Progenitor cell of endocrine pancreas (in vitro differentiated cells): ENCODE data around the gene DCXR. TPM values are rescaled to one million over a fixed set of nuclear protein-coding genes. Genes with fewer than 3 reads are reported as not detected.

Experiments
- DNase-seq: peaks from one replicate; pipeline ENCODE4 v3.0.0; 2021; ENCODE audit warnings: low spot score; ENCODE audit not compliant: unreplicated experiment
- H3K27ac Mint-ChIP-seq: 2 replicates; pipeline ENCODE4 v1.8.0; 2021; ENCODE audit warnings: mild to moderate bottlenecking, moderate library complexity, mixed read lengths
- H3K27me3 Mint-ChIP-seq: 2 replicates; pipeline ENCODE4 v1.8.0; 2021; ENCODE audit warnings: mixed read lengths
- H3K36me3 Mint-ChIP-seq: 2 replicates; pipeline ENCODE4 v1.8.0; 2022; ENCODE audit warnings: mixed read lengths; ENCODE audit not compliant: insufficient read depth
- H3K4me1 Mint-ChIP-seq: 2 replicates; pipeline ENCODE4 v1.8.0; 2021; ENCODE audit warnings: low read depth, mixed read lengths
- H3K4me3 Mint-ChIP-seq: 2 replicates; pipeline ENCODE4 v1.8.0; 2021; ENCODE audit warnings: low read depth, mild to moderate bottlenecking, moderate library complexity, mixed read lengths
- H3K9me3 Mint-ChIP-seq: 2 replicates; pipeline ENCODE4 v1.8.0; 2021; ENCODE audit warnings: low read depth, mixed read lengths
- total RNA-seq: library from RNA; stranded (reverse); gene quantifications from 2 replicates; pipeline ENCODE4 v1.2.1, GENCODE V29; 2021
- TF ChIP-seq, protein P1 (sequence below): fragments of 200-600 bp; sonication (generic); IDR thresholded peaks from one replicate; pipeline ENCODE4 v1.5.0; 2021; ENCODE audit warnings: antibody characterized with exemption, mild to moderate bottlenecking; ENCODE audit not compliant: unreplicated experiment

Gene DCXR
- total RNA-seq, 1 donor from 2014 or later = 72.2 TPM

DNA sequence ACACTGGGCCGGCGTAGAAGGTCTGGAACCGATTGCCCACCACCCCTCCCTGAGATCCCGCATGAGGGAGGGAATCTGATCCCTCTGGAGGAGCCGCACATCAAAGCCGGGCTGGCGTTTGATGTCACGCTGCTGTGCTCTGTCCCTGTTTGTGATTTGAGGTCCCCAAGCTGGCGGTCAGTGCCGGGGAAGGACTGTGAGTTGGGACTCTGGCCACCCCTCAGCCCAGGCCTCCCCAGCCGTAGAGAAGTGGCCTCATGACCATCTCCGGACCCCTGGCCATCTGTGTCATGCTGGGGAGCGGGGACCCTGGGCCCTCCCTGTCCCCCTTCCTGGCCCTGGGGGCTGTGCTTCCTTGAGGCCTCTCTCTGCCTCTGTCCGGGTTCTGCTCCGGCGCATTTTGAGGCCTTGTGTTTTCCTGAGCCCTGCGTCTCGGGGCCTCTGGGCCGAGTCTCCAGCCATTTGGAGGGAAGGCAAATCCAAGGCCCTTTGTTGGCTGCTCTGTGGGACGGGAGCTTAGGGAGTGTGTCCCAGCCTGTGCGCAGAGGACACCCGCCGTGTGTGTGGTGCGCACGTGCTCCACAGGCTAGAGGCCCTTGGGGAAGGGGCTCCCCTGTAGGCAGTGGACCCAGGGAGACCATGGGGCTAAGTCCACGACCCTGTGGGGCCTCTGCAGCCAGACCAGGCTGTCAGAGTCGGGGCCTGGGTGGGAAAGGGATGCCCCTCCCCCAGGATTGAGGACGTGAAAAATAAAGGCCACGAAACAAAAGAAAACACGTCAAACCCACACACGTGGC lies 45.0 kb downstream of the DCXR start:
- H3K27ac Mint-ChIP-seq = no peak overlapping the region
- H3K4me3 Mint-ChIP-seq = no peak overlapping the region
- peaks cover 4% of the 10 kb centered on the region for H3K36me3 Mint-ChIP-seq
- H3K27me3 Mint-ChIP-seq = no peaks in the 10 kb centered on the region
- H3K9me3 Mint-ChIP-seq = no peaks in the 10 kb centered on the region
- peaks cover 2% of the 10 kb centered on the region for H3K4me1 Mint-ChIP-seq
- TF ChIP-seq, protein P1, sequence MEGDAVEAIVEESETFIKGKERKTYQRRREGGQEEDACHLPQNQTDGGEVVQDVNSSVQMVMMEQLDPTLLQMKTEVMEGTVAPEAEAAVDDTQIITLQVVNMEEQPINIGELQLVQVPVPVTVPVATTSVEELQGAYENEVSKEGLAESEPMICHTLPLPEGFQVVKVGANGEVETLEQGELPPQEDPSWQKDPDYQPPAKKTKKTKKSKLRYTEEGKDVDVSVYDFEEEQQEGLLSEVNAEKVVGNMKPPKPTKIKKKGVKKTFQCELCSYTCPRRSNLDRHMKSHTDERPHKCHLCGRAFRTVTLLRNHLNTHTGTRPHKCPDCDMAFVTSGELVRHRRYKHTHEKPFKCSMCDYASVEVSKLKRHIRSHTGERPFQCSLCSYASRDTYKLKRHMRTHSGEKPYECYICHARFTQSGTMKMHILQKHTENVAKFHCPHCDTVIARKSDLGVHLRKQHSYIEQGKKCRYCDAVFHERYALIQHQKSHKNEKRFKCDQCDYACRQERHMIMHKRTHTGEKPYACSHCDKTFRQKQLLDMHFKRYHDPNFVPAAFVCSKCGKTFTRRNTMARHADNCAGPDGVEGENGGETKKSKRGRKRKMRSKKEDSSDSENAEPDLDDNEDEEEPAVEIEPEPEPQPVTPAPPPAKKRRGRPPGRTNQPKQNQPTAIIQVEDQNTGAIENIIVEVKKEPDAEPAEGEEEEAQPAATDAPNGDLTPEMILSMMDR = no peak
- DNase-seq = no peak

DNA sequence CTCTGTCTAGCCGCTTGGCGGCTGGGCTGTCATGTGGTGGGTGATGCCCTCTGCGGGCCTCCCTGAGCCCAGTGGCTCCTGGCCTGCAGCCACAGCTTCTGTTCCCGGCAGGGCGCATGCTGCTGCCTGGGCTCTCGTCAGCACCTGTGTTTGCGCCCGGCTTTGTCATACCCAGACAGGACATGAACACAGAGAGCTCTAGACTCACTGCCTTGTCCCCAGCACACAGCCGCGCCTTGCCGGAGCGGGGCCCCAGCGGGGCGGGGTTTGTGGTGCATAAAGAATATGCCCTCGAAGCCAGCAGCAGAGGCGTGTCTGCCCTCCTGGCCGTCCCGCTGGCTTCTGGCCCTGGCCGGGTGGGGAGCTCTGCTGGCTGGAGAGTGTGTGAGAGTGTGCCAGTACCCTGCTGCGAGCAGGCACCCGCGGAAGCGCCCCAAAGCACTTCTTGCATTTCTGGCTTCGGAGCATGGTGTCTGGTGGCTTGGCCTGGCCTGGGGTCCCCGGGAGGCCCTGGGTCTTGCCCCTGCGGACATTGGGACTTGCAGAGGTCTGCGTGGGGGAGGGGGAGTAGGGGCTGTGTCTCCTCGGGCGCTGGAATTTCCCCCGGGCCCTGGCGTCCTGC lies 45.7 kb downstream of the DCXR start:
- no peak overlapping the region for H3K4me3 Mint-ChIP-seq
- H3K27ac Mint-ChIP-seq = no peak overlapping the region
- no peak for DNase-seq
- no peaks in the 10 kb centered on the region for H3K27me3 Mint-ChIP-seq
- no peaks in the 10 kb centered on the region for H3K9me3 Mint-ChIP-seq
- TF ChIP-seq, protein P1 = no peak
- peaks cover 5% of the 10 kb centered on the region for H3K36me3 Mint-ChIP-seq
- H3K4me1 Mint-ChIP-seq = peaks cover 2% of the 10 kb centered on the region

DNA sequence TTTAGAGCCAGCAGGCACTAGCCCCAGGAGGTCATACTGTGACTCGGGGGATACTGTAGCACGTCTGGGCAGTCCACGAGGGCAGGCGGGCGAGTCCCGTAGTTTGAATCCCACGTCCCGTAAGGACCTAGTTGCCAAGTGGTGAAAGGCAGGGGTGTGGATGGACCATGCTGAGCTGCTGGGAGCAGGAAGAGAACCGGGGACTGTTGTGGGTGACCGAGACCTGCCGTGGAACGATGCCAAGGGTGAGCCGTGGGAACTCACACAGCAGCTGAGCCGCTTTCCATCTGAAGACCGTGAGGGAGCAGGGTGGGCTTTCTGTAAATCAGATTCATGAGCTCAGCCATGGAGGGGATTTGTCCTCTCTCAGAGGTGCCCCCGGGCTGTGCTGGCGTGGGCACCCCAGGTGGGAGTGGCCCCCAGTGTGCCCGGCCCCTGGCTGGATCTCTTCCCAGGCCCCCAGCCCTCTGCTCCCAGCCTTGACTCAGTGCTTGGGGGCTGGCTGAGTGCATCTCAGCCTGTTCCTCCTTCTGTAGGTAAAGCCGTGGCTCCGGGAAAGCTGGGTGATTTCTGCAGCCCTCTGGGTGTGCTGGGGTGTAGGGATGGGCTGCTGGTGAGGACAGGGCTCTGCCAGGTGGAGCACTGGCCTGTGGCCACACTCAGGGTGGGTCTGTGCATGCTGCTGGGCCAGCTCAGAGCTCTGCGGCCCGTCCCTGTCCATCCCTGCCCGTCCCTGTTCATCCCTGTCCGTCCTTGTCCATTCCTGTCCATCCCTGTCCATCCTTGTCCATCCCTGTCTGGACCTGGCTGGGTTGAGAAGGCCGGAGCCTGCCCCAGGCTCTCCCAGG lies 46.4 kb downstream of the DCXR start:
- no peak for DNase-seq
- Mint-ChIP-seq H3K4me3 (no peak overlapping the region), H3K27ac (no peak overlapping the region), H3K36me3 (peaks cover 7% of the 10 kb centered on the region), H3K9me3 (no peaks in the 10 kb centered on the region), H3K27me3 (no peaks in the 10 kb centered on the region), H3K4me1 (peaks cover 2% of the 10 kb centered on the region)
- TF ChIP-seq, protein P1 = no peak

DNA sequence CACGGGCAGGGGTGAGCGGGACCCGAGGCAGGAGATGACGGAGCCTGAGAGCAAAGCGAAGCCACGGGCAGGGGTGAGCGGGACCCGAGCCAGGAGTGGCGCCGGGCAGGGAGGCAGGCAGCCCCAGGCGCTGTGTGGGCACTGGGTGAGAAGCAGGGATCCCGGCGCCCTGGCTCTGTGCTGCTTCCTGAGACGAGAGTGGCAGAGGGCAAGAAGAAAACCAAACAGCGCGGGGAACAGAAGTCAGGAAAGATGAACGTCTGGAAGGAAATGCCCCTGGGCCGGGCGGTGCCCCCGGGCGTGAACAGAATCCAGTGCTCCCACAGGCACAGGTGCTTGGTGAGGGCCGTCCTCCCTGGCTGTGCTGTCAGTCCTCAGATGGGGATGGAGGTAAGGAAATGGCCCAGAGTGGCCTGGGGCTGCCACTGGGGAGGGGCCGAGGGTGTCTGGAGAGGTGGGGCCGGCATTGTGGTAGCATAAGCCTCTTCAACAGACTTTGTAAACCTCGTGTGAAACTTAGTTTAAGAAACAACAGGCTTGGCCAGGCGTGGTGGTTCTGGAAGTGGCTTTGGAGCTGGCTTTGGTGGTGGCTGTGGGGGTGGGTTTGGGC lies 50.2 kb downstream of the DCXR start:
- DNase-seq = no peak
- Mint-ChIP-seq H3K4me1 (no peaks in the 10 kb centered on the region), H3K27me3 (no peaks in the 10 kb centered on the region), H3K36me3 (peaks cover 10% of the 10 kb centered on the region), H3K4me3 (no peak overlapping the region), H3K9me3 (no peaks in the 10 kb centered on the region), H3K27ac (no peak overlapping the region)
- TF ChIP-seq, protein P1 = no peak

DNA sequence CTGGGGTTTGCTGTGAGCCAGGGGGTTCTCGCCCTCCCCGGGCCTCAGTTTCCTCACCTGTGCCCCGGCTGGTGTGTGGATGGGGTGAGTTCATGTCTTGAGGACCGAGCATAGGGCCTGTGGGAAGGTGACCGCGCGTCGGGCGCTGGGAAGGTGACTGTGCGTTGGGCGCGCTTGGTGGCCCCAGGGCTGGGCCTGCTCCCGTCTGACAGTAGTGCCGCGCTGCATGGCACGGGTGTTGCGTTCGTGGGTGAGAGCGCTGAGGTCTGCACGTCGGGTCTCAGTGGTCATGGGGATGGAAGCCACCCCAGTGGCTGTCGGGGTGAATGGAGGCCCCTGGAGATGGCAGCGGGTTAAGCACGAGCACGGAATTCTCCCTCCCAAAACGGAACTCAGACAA lies 50.9 kb downstream of the DCXR start:
- no peak overlapping the region for H3K27ac Mint-ChIP-seq
- H3K36me3 Mint-ChIP-seq = peaks cover 10% of the 10 kb centered on the region
- no peaks in the 10 kb centered on the region for H3K4me1 Mint-ChIP-seq

More for the DNA sequence above, 50.9 kb downstream of the DCXR start:
- H3K27me3 Mint-ChIP-seq = no peaks in the 10 kb centered on the region
- TF ChIP-seq, protein P1 = no peak
- no peak for DNase-seq
- no peak overlapping the region for H3K4me3 Mint-ChIP-seq
- H3K9me3 Mint-ChIP-seq = no peaks in the 10 kb centered on the region
